Hypothalamus (tissue), 51 donors: Measurements from ENCODE around the gene BEAN1.

Experiments
- DNase-seq, 51 donors: peaks; one replicate each; lab custom pipeline; 2025; lab: John Stamatoyannopoulos, UW

The BEAN1 gene

GRCh38 chr16:66416939-66417700, 10.0 kb upstream of the BEAN1 start:
- no peak for DNase-seq

GRCh38 chr16:66418165-66418962, 8.7 kb upstream of the BEAN1 start:
- no peak for DNase-seq

GRCh38 chr16:66419527-66419926, 7.6 kb upstream of the BEAN1 start:
- DNase-seq, result no peak

- no peak for DNase-seq
Observed at GRCh38 chr16:66420396-66420795, 6.7 kb upstream of the BEAN1 start.

- no peak for DNase-seq
Observed at GRCh38 chr16:66421891-66422290, 5.2 kb upstream of the BEAN1 start.

GRCh38 chr16:66422366-66422765, 4.7 kb upstream of the BEAN1 start:
- no peak for DNase-seq

GRCh38 chr16:66423177-66423576, 3.9 kb upstream of the BEAN1 start:
- DNase-seq, result no peak

GRCh38 chr16:66425651-66426050, 1.4 kb upstream of the BEAN1 start:
- no peak for DNase-seq

GRCh38 chr16:66426112-66427035, 721 bp upstream of the BEAN1 start:
- DNase-seq, result no peak

GRCh38 chr16:66427871-66428681, 981 bp downstream of the BEAN1 start:
- DNase-seq, result no peak

GRCh38 chr16:66428682-66429251, 1.7 kb downstream of the BEAN1 start:
- DNase-seq, result no peak

GRCh38 chr16:66429290-66429962, 2.3 kb downstream of the BEAN1 start:
- no peak for DNase-seq

GRCh38 chr16:66430214-66430613, 3.1 kb downstream of the BEAN1 start:
- DNase-seq, result no peak

GRCh38 chr16:66431760-66432159, 4.7 kb downstream of the BEAN1 start:
- DNase-seq, result no peak

GRCh38 chr16:66432429-66432828, 5.3 kb downstream of the BEAN1 start:
- no peak for DNase-seq

GRCh38 chr16:66434619-66435430, 7.7 kb downstream of the BEAN1 start:
- DNase-seq, result no peak

GRCh38 chr16:66435896-66436295, 8.8 kb downstream of the BEAN1 start:
- DNase-seq, result no peak

GRCh38 chr16:66437391-66437945, 10.4 kb downstream of the BEAN1 start:
- no peak for DNase-seq
